Spleen (tissue), 13 donors: Measurements from ENCODE around the gene OR8D1. TPM values are rescaled to one million over a fixed set of nuclear protein-coding genes. Genes with fewer than 3 reads are reported as not detected.

Experiments
- DNase-seq: peaks from one replicate; pipeline ENCODE4 v3.0.0-alpha.2; 2020
- H3K27ac ChIP-seq, 8 donors: fragments of 200-600 bp; sonication (generic) in 7 of 8; 1 replicate in 4 of 8; 2 replicates in 4 of 8; pipeline versions ENCODE4 v1.5.0 to v1.8.0; 2016 to 2021; ENCODE audit warnings: inconsistent platforms in 4 of 8, mild to moderate bottlenecking in 4 of 8, moderate library complexity in 1 of 8
- H3K27me3 ChIP-seq, 7 donors: fragments of 200-600 bp; sonication (generic) in 6 of 7; replicated peaks in 1 of 7; 1 replicate in 4 of 7; 2 replicates in 3 of 7; pipeline versions ENCODE4 v1.5.0 to v1.8.0; 2016 to 2021; ENCODE audit warnings: inconsistent platforms in 3 of 7, mild to moderate bottlenecking in 1 of 7
- H3K36me3 ChIP-seq, 6 donors: fragments of 200-600 bp; sonication (generic) in 5 of 6; 1 replicate in 4 of 6; 2 replicates in 2 of 6; pipeline versions ENCODE4 v1.5.0 to v1.8.0; 2016 to 2021; ENCODE audit warnings: inconsistent platforms in 2 of 6
- H3K4me1 ChIP-seq, 6 donors: fragments of 200-600 bp; sonication (generic) in 5 of 6; 1 replicate in 3 of 6; 2 replicates in 3 of 6; pipeline versions ENCODE4 v1.5.0 to v1.8.0; 2016 to 2021; ENCODE audit warnings: inconsistent platforms in 3 of 6
- H3K4me3 ChIP-seq, 8 donors: fragments of 200-600 bp; sonication (generic) in 7 of 8; 1 replicate in 4 of 8; 2 replicates in 4 of 8; pipeline versions ENCODE4 v1.5.0 to v1.8.0; 2016 to 2021; ENCODE audit warnings: inconsistent platforms in 4 of 8, mild to moderate bottlenecking in 4 of 8, moderate library complexity in 2 of 8
- H3K9me3 ChIP-seq, 8 donors: fragments of 200-600 bp; sonication (generic) in 7 of 8; 1 replicate in 4 of 8; 2 replicates in 4 of 8; pipeline versions ENCODE4 v1.5.0 to v1.8.0; 2016 to 2021; ENCODE audit warnings: inconsistent platforms in 4 of 8
- POLR2A ChIP-seq, 3 donors: fragments of 450-650 bp; IDR thresholded peaks; one replicate each; pipeline ENCODE4 v1.5.1; 2017; ENCODE audit warnings: antibody characterized with exemption in 3 of 3, mild to moderate bottlenecking in 1 of 3
- POLR2AphosphoS5 ChIP-seq, 3 donors: sonication (generic); formaldehyde crosslinking; IDR thresholded peaks; one replicate each; pipeline ENCODE4 v1.5.1; 2017; ENCODE audit warnings: antibody characterized with exemption in 3 of 3
- WGBS, 5 donors: extraction: QIAGEN DNeasy Blood & Tissue Kit in 3 of 5; methylation state at CpG; one replicate each; pipeline versions ENCODE4 v1.1.5 to v1.1.7; 2013 to 2018; 5-methylcytosine and 5-hydroxymethylcytosine counted together
- intact Hi-C: fragments of 100-400 bp; cut with DNase I; formaldehyde crosslinking; loops from one replicate; pipeline ENCODE4 v1.15.0; 2023; ENCODE audit warnings: low total_unique reads
- long read RNA-seq, 2 donors: transcript quantifications; one replicate each; lab custom pipeline, GENCODE V29; 2026
- polyA plus RNA-seq, 3 donors: library from polyadenylated mRNA; stranded (reverse); fragments of 200-250 nt; gene quantifications; one replicate each; pipeline ENCODE4 v1.2.1, GENCODE V29; 2013
- total RNA-seq, 7 donors: library from RNA; depleted of rRNA in 3 of 7; stranded (reverse); fragments of >200 nt in 3 of 7; fragmentation: NEBNext Ultra II Directional in 4 of 7; extraction: Animal tissue kit (Norgen Biotek cat#: 25700) in 4 of 7; gene quantifications; one replicate each; pipeline versions ENCODE4 v1.1.0 to v1.2.1, GENCODE V29; 2016 to 2021
- TF ChIP-seq, protein P1 (sequence below), 11 experiments: fragments of 200-600 bp in 7 of 11; fragments of 450-650 bp in 4 of 11; sonication (generic) in 4 of 11; IDR thresholded peaks in 8 of 11; conservative IDR thresholded peaks in 3 of 11; 1 replicate in 7 of 11; 2 replicates in 4 of 11; pipeline versions ENCODE4 v1.4.0 to v1.8.0; 2016 to 2021; ENCODE audit warnings: antibody characterized with exemption in 11 of 11, inconsistent platforms in 4 of 11, mild to moderate bottlenecking in 1 of 11
- donor health status: healthy with polysubstance abuse.
- donor health status: DM: no; HTN: no; CAD: no; lungs with moderate emphysema.
- donor health status: DM: no; HTN: no; CAD: no.
- donor health status: Bipolar disorder and iron deficiency.
- donor health status: healthy.
- donor health status: DM: no; HTN: no; CAD: no.
- donor health status: DM: yes; HTN: yes; CAD: no.

OR8D1 gene
- total RNA-seq = not detected
- polyA plus RNA-seq = not detected
- long read RNA-seq, donor 1 = 0 reads
- long read RNA-seq, donor 2 = 0 reads

DNA sequence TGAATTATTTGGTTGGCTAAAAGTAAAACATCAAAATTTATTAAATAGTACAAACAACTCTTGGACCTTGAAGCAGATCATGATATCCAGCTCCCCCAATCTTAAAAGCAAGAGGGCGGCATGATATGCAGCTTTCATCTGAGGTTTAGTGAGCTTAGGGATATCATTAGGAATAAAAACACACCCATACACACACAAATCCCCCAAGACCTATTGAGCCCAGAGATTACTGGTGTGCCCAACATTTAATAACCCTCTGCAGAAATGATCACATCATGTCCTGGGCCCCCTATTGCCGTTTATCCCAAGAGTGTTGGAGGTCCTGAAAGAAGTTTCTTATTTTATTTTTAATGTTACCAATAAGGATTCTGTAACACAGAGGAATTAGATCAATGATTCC, at the start of gene OR8D1:
TSS of gene OR8D1 (minus strand) at position 101 of the 400 bp plus-strand sequence. CDS start 3,183 bp downstream, outside the sequence.
- no peak for DNase-seq
- H3K27ac ChIP-seq = no peak within 1 kb of the TSS
- no peaks in the 10 kb centered on the region for H3K4me1 ChIP-seq
- intact Hi-C loops = no loop called here
- H3K9me3 ChIP-seq = no peaks in the 10 kb centered on the region
- TF ChIP-seq POLR2AphosphoS5 (IDR thresholded peaks at IDR 0.05) (no peak), POLR2A (IDR thresholded peaks at IDR 0.05) (no peak)
- TF ChIP-seq, protein P1, sequence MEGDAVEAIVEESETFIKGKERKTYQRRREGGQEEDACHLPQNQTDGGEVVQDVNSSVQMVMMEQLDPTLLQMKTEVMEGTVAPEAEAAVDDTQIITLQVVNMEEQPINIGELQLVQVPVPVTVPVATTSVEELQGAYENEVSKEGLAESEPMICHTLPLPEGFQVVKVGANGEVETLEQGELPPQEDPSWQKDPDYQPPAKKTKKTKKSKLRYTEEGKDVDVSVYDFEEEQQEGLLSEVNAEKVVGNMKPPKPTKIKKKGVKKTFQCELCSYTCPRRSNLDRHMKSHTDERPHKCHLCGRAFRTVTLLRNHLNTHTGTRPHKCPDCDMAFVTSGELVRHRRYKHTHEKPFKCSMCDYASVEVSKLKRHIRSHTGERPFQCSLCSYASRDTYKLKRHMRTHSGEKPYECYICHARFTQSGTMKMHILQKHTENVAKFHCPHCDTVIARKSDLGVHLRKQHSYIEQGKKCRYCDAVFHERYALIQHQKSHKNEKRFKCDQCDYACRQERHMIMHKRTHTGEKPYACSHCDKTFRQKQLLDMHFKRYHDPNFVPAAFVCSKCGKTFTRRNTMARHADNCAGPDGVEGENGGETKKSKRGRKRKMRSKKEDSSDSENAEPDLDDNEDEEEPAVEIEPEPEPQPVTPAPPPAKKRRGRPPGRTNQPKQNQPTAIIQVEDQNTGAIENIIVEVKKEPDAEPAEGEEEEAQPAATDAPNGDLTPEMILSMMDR (IDR thresholded peaks at IDR 0.05 in 8 of 11, conservative IDR thresholded peaks at IDR 0.05 in 3 of 11) = no peak
- H3K36me3 ChIP-seq = no peaks in the 10 kb centered on the region
- H3K27me3 ChIP-seq = no peaks in the 10 kb centered on the region
- H3K4me3 ChIP-seq = no peak within 1 kb of the TSS
- 83 to 91% (median 85%) methylated on average over 2 of the region's 2 CpGs for WGBS, 5 donors

DNA sequence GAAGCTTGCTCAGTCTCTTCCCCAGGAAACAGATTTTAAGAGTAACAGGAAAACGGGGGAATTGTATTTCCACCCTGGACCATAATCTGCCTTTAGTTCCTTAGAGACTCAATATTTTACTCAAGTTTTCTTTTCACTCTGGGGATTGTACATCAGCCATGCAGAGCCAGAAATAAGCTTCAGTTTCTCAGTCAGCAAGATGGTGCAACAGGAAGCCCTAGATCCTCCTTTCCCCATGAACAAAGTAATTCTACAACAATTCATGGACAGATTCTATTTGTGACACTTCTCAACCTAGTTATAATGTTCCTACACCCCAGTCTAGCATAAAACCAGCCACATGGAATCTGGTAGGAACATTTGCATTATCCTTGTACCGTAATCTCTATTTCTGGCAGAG, 45.8 kb upstream of the OR8D1 start:
- no peaks in the 10 kb centered on the region for H3K27me3 ChIP-seq
- H3K27ac ChIP-seq = no peak overlapping the region
- TF ChIP-seq POLR2A (IDR thresholded peaks at IDR 0.05) = no peak
- TF ChIP-seq POLR2AphosphoS5 (IDR thresholded peaks at IDR 0.05) = no peak
- no peaks in the 10 kb centered on the region for H3K36me3 ChIP-seq
- H3K4me1 ChIP-seq = no peaks in the 10 kb centered on the region
- no peaks in the 10 kb centered on the region for H3K9me3 ChIP-seq
- DNase-seq = no peak
- WGBS, 5 donors = 16 to 25% (median 22%) methylated on average over 2 of the region's 2 CpGs
- no peak overlapping the region for H3K4me3 ChIP-seq
- intact Hi-C loops = no loop called here

DNA sequence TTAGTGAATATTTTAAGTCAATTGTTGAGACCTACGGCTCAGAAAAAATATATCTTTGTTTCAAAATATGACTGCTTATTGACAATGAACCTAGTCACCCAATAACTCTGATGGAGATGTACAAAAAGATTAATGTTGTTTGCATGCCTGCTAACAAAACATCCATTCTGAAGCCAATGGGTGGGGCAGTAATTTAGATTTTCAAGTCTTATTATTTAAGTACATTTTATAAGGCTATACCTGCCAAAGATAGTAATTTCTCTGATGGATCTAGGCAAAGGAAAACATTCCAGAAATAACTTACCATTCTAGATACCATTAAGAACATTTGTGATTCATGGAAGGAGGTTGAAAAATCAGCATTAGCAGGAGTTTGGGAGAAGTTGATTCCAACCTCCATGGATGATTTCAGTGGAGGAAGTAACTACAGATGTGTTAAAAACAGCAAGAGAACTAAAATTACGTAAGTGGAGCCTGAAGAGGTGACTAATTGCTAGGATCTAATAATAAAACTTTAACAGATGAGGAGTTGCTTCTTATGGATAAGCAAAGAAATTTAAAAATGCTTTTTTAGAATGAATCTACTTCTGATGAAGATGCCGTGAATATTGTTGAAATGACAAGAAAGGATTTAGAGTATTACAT, 32.7 kb upstream of the OR8D1 start:
- Histone ChIP-seq H3K27ac (no peak overlapping the region), H3K27me3 (no peaks in the 10 kb centered on the region), H3K4me1 (no peaks in the 10 kb centered on the region), H3K9me3 (peaks cover 0 to 12% (median 10%) of the 10 kb centered on the region in 8 donors), H3K36me3 (no peaks in the 10 kb centered on the region), H3K4me3 (no peak overlapping the region)
- intact Hi-C loops = no loop called here
- TF ChIP-seq POLR2AphosphoS5 (IDR thresholded peaks at IDR 0.05) (no peak), POLR2A (IDR thresholded peaks at IDR 0.05) (no peak)
- TF ChIP-seq, protein P1 (IDR thresholded peaks at IDR 0.05 in 8 of 11, conservative IDR thresholded peaks at IDR 0.05 in 3 of 11) = no peak
- 25 to 71% (median 40%) methylated on average over 3 of the region's 3 CpGs for WGBS, 5 donors
- no peak for DNase-seq

DNA sequence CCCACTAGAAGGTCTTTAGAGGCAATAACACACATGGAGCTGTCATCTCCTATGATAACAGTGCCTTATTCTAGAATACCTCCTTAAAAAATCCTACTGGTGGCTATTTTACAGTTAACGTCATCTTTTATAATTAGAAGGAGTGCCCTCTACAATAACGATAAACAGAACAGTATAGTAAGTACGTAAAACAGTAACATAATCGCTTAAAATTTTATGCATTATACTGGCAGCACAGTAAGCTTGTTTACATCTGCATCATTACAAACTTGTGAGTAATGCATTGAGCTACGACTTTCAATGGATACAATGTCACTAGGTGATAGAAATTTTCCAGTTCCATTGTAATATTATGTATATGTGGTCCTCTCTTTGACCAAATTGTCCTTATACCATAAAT, 30.6 kb upstream of the OR8D1 start:
- Histone ChIP-seq H3K36me3 (no peaks in the 10 kb centered on the region), H3K27me3 (no peaks in the 10 kb centered on the region), H3K9me3 (peaks cover 0 to 7% (median 5%) of the 10 kb centered on the region in 8 donors), H3K4me1 (no peaks in the 10 kb centered on the region), H3K4me3 (no peak overlapping the region), H3K27ac (no peak overlapping the region)
- TF ChIP-seq POLR2AphosphoS5 (IDR thresholded peaks at IDR 0.05) (no peak), POLR2A (IDR thresholded peaks at IDR 0.05) (no peak)
- TF ChIP-seq, protein P1 (IDR thresholded peaks at IDR 0.05 in 8 of 11, conservative IDR thresholded peaks at IDR 0.05 in 3 of 11) = no peak
- intact Hi-C loops = no loop called here
- no peak for DNase-seq
- 80 to 91% (median 86%) methylated on average over 5 of the region's 5 CpGs for WGBS, 5 donors
